Kidney (tissue), 14 donors: ENCODE measurements around the gene NXNL1. TPM values are rescaled to one million over a fixed set of nuclear protein-coding genes. Genes with fewer than 3 reads are reported as not detected.

Experiments used
- DNase-seq, 5 donors: peaks; one replicate each; pipeline ENCODE4 v3.0.0-alpha.2; 2013 to 2020
- FAIRE-seq: peaks from 2 replicates; lab custom pipeline; 2012; peaks lifted over from hg19 to GRCh38; lab: Jason Lieb, UNC
- H3K27ac ChIP-seq, 2 donors: one replicate each; pipeline ENCODE4 v1.7.0; 2013; ENCODE audit warnings: low read depth in 2 of 2, low read length in 2 of 2, inconsistent platforms in 1 of 2
- H3K27me3 ChIP-seq: one replicate; pipeline ENCODE4 v1.7.1; 2013; ENCODE audit warnings: low read length, inconsistent platforms; ENCODE audit not compliant: control insufficient read depth, insufficient read depth
- H3K36me3 ChIP-seq, 3 donors: one replicate each; pipeline versions ENCODE4 v1.7.0 to v1.7.1; 2013; ENCODE audit warnings: low read length in 3 of 3, control low read depth in 1 of 3, inconsistent platforms in 1 of 3; ENCODE audit not compliant: insufficient read depth in 3 of 3, control insufficient read depth in 2 of 3
- H3K4me1 ChIP-seq, 3 donors: one replicate each; pipeline versions ENCODE4 v1.7.0 to v1.7.1; 2013; ENCODE audit warnings: low read length in 3 of 3, inconsistent platforms in 1 of 3, low read depth in 1 of 3; ENCODE audit not compliant: control insufficient read depth in 2 of 3, insufficient read depth in 2 of 3
- H3K4me3 ChIP-seq, 3 donors: one replicate each; pipeline versions ENCODE4 v1.7.0 to v1.8.1; 2013; ENCODE audit warnings: low read length in 3 of 3, control low read depth in 1 of 3, inconsistent platforms in 1 of 3
- H3K9ac ChIP-seq, 3 donors: one replicate each; pipeline versions ENCODE4 v1.7.0 to v1.7.1; 2013; ENCODE audit warnings: low read length in 3 of 3, control low read depth in 1 of 3, inconsistent platforms in 1 of 3
- H3K9me3 ChIP-seq, 3 donors: one replicate each; pipeline versions ENCODE4 v1.7.0 to v1.7.1; 2013; ENCODE audit warnings: low read length in 3 of 3, control low read depth in 1 of 3, inconsistent platforms in 1 of 3; ENCODE audit not compliant: control insufficient read depth in 2 of 3, insufficient read depth in 1 of 3
- CTCF ChIP-seq: IDR thresholded peaks from 3 replicates; pipeline ENCODE4 v1.5.1; 2012; ENCODE audit warnings: mild to moderate bottlenecking, moderate library complexity, borderline replicate concordance; ENCODE audit not compliant: insufficient read depth; ENCODE audit errors: extremely low read depth
- intact Hi-C: fragments of 100-400 bp; cut with DNase I; formaldehyde crosslinking; loops from one replicate; pipeline ENCODE4 v1.11.1; 2022
- polyA plus RNA-seq: library from polyadenylated mRNA; stranded (reverse); fragments of 350-450 nt; fragmentation: Illumina TruSeq; extraction: RNeasy Lipid Tissue Mini Kit (QIAGEN cat#74804); gene quantifications from one replicate; pipeline ENCODE4 v1.2.3, GENCODE V29; 2014; ENCODE audit warnings: low read depth, low replicate concordance; ENCODE audit not compliant: insufficient read depth
- total RNA-seq: library from RNA; stranded (reverse); fragmentation: NEBNext Ultra II Directional; extraction: Animal tissue kit (Norgen Biotek cat#: 25700); gene quantifications from one replicate; pipeline ENCODE4 v1.2.1, GENCODE V29; 2021
- donor health status: control.
- donor health status: control.
- donor health status: control.
- donor health status: control.
- donor health status: control.
- donor health status: DM: yes; HTN: yes; CAD: no.
- donor health status: Normal renal cell carcinoma (clear cell type).

NXNL1 gene
- total and polyA plus RNA-seq, 2 donors from 2014 or later, result not detected

GRCh38 chr19:17473041-17473440 lies 12.3 kb upstream of the NXNL1 start:
- DNase-seq, result no peak
- Histone ChIP-seq H3K27ac (no peak overlapping the region), H3K9me3 (no peaks in the 10 kb centered on the region), H3K4me1 (peaks cover 0 to 24% (median 4%) of the 10 kb centered on the region in 3 donors), H3K36me3 (no peaks in the 10 kb centered on the region), H3K4me3 (no peak overlapping the region), H3K27me3 (no peaks in the 10 kb centered on the region), H3K9ac (no peak overlapping the region)
- intact Hi-C loops, result no loop called here
- TF ChIP-seq CTCF, result no peak
- no peak for FAIRE-seq

- Histone ChIP-seq H3K4me3 (peak overlapping the region in 2 of 3 donors; percentile 50 to 80), H3K27ac (no peak overlapping the region), H3K27me3 (no peaks in the 10 kb centered on the region), H3K4me1 (peaks cover 0 to 24% (median 4%) of the 10 kb centered on the region in 3 donors), H3K9ac (peak overlapping the region in 1 of 3 donors; percentile 21), H3K9me3 (no peaks in the 10 kb centered on the region), H3K36me3 (no peaks in the 10 kb centered on the region)
- intact Hi-C loops, result no loop called here
- no peak for TF ChIP-seq CTCF
- DNase-seq (no peak), FAIRE-seq (no peak)
Observed at GRCh38 chr19:17471410-17472125, 10.8 kb upstream of the NXNL1 start.

GRCh38 chr19:17470068-17470841 lies 9.5 kb upstream of the NXNL1 start, which contains the start of gene SLC27A1:
TSS of gene SLC27A1 (plus strand) at chr19:17470524. CDS start at chr19:17470541, 17 bp downstream.
- FAIRE-seq (peak; percentile 87), DNase-seq (peak; percentile 99 to 100 (median 99))
- no peaks in the 10 kb centered on the region for H3K27me3 ChIP-seq
- H3K9ac ChIP-seq, result peak within 1 kb of the TSS; percentile 49 to 91 (median 71)
- no peaks in the 10 kb centered on the region for H3K9me3 ChIP-seq
- H3K4me1 ChIP-seq, result peaks cover 0 to 22% (median 4%) of the 10 kb centered on the region in 3 donors
- peak; percentile 6 for TF ChIP-seq CTCF
- intact Hi-C loops, result no loop called here
- H3K36me3 ChIP-seq, result no peaks in the 10 kb centered on the region
- peak within 1 kb of the TSS; percentile 73 to 93 (median 80) for H3K4me3 ChIP-seq
- H3K27ac ChIP-seq, result peak within 1 kb of the TSS; percentile 89 to 93
